MG63 (cell line): ENCODE measurements around the gene BCAP29. TPM values are rescaled to one million over a fixed set of nuclear protein-coding genes. Genes with fewer than 3 reads are reported as not detected.
"Not testable (repeated sequence)": the region's sequence is repeated elsewhere in the genome, so short reads cannot be mapped to it uniquely, and the experiment has no call there.

ENCODE experiments used
- DNase-seq: peaks from one replicate; pipeline ENCODE4 v3.0.0-alpha.2; 2020
- H3K27me3 ChIP-seq: fragments of 250-450 bp; sonication (Bioruptor Pico); 2 replicates; pipeline ENCODE4 v1.5.1; 2020; ENCODE audit warnings: mild to moderate bottlenecking, moderate library complexity
- H3K36me3 ChIP-seq: fragments of 250-450 bp; sonication (Bioruptor Pico); 2 replicates; pipeline ENCODE4 v1.5.1; 2020; ENCODE audit warnings: mild to moderate bottlenecking, moderate library complexity
- H3K4me3 ChIP-seq: fragments of 250-450 bp; sonication (Bioruptor Pico); 2 replicates; pipeline ENCODE4 v1.5.1; 2020; ENCODE audit warnings: mild to moderate bottlenecking, moderate library complexity
- H3K9me3 ChIP-seq: fragments of 250-450 bp; sonication (Bioruptor Pico); 2 replicates; pipeline ENCODE4 v1.5.1; 2020; ENCODE audit warnings: mild to moderate bottlenecking, moderate library complexity
- total RNA-seq: library from RNA; depleted of rRNA; stranded (reverse); fragments of >200 nt; shearing (Covaris generic); gene quantifications from 2 replicates; pipeline ENCODE4 v1.2.3, GENCODE V29; 2014; ENCODE audit warnings: low replicate concordance; rRNA removed

Gene BCAP29
- total RNA-seq = 24.9 and 67.1 TPM in 2 replicates

- Histone ChIP-seq H3K4me3 (peak within 1 kb of the TSS; percentile 69), H3K36me3 (peaks cover 6% of the 10 kb centered on the region; the same call in 1 of the 2 replicates), H3K9me3 (no peaks in the 10 kb centered on the region), H3K27me3 (no peaks in the 10 kb centered on the region)
- DNase-seq = peak; percentile 67
These were observed at the start of gene BCAP29 for GRCh38 chr7:107579885-107580715. TSS of gene BCAP29 (plus strand) at chr7:107580246. CDS start at chr7:107580773, 527 bp downstream.

- no peak overlapping the region for H3K4me3 ChIP-seq
- H3K27me3 ChIP-seq = no peaks in the 10 kb centered on the region
- no peaks in the 10 kb centered on the region for H3K9me3 ChIP-seq
- DNase-seq = no peak
- H3K36me3 ChIP-seq = no peaks in the 10 kb centered on the region; the same call in 1 of the 2 replicates
These were observed 49.3 kb upstream of the BCAP29 start for GRCh38 chr7:107530751-107531150.

- Histone ChIP-seq H3K9me3 (no peaks in the 10 kb centered on the region), H3K4me3 (no peak overlapping the region), H3K36me3 (no peaks in the 10 kb centered on the region; the same call in 1 of the 2 replicates), H3K27me3 (no peaks in the 10 kb centered on the region)
- no peak for DNase-seq
These were observed 45.9 kb upstream of the BCAP29 start for GRCh38 chr7:107534139-107534538.

DNA sequence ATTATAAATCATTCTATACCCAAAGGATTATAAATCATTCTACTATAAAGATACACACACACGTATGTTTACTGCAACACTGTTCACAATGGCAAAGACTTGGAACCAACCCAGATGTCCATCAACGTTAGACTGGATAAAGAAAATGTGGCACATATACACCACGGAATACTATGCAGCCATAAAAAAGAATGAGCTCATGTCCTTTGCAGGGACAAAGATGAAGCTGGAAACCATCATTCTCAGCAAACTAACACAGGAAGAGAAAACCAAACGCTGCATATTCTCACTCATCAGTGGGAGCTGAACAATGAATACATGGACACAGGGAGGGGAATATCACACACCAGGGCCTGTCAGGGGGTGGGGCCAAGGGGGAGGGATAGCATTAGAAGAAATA lies 42.8 kb upstream of the BCAP29 start:
- DNase-seq, H3K9me3 ChIP-seq, H3K36me3 ChIP-seq, H3K27me3 ChIP-seq, H3K4me3 ChIP-seq: not testable (repeated sequence)

GRCh38 chr7:107538001-107538400 lies 42.0 kb upstream of the BCAP29 start:
- DNase-seq = no peak
- Histone ChIP-seq H3K4me3 (no peak overlapping the region), H3K27me3 (no peaks in the 10 kb centered on the region), H3K36me3 (no peaks in the 10 kb centered on the region), H3K9me3 (no peaks in the 10 kb centered on the region)

- peaks cover 5% of the 10 kb centered on the region; the same call in 1 of the 2 replicates for H3K36me3 ChIP-seq
- H3K27me3 ChIP-seq = no peaks in the 10 kb centered on the region
- no peak overlapping the region for H3K4me3 ChIP-seq
- peaks cover 3% of the 10 kb centered on the region; the same call in 1 of the 2 replicates for H3K9me3 ChIP-seq
- DNase-seq = no peak
These were observed 36.6 kb upstream of the BCAP29 start for GRCh38 chr7:107543338-107543993.

DNA sequence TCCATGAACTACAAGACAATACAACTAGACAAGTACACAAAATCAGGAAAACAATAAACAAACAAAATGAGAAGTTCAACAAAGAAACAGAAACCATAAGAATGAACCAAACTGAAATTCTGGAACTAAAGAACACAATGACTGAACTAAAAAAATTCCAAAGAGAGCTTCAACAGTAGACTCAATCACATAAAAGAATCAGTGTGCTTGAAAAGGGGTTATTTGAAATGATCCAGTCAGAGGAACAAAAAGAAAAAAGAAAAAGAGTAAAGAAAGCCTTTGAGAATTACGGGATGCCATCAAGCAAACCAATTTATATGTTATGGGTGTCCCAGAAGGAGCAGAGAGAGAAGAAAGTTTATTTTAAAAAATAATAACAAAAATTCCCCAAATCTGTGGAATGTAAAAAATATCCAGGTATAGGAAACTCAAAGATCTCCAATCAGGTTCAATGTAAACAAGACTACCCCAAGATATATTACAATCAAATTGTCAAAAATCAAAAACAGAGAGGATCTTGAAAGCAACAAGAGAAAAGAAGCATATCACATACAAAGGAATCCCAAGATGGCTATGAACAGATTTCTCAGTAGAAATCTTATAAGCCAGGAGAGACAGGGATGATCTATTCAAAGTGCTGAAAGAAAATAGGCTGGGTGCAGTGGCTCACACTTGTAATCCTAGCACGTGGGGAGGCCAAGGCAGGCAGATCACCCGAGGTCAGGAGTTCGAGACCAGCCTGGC lies 35.0 kb upstream of the BCAP29 start:
- peaks cover 3% of the 10 kb centered on the region; the same call in 1 of the 2 replicates for H3K9me3 ChIP-seq
- no peaks in the 10 kb centered on the region for H3K27me3 ChIP-seq
- H3K4me3 ChIP-seq = no peak overlapping the region
- peaks cover 5% of the 10 kb centered on the region; the same call in 1 of the 2 replicates for H3K36me3 ChIP-seq
- DNase-seq = no peak

DNA sequence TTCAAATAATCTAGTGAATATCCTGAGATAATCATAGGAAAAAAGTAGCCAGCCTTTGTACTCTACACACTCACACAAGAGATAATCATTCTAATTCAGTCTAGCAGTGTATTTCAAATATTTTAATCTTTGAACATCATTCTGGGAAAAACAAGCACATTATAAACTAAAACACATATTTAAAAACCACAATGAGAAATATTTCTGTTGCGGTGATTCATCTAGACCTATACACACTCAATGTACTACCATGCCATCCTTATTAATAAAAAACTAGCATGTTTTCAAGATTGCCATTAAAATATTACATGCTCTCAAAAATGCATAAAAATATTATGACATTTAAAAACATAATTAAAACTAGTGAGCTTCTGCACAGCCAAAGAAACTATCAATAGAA lies 28.1 kb upstream of the BCAP29 start:
- Histone ChIP-seq H3K36me3 (no peaks in the 10 kb centered on the region; the same call in none of the 2 replicates), H3K9me3 (no peaks in the 10 kb centered on the region), H3K4me3 (no peak overlapping the region), H3K27me3 (no peaks in the 10 kb centered on the region)
- no peak for DNase-seq

- no peak overlapping the region for H3K4me3 ChIP-seq
- no peak for DNase-seq
- H3K36me3 ChIP-seq = peaks cover 4% of the 10 kb centered on the region
- H3K27me3 ChIP-seq = no peaks in the 10 kb centered on the region
- H3K9me3 ChIP-seq = peaks cover 2% of the 10 kb centered on the region; the same call in 1 of the 2 replicates
These were observed 24.2 kb upstream of the BCAP29 start for GRCh38 chr7:107555893-107556292.

GRCh38 chr7:107559864-107560263 lies 20.2 kb upstream of the BCAP29 start:
- H3K9me3 ChIP-seq = peaks cover 2% of the 10 kb centered on the region; the same call in 1 of the 2 replicates
- no peaks in the 10 kb centered on the region for H3K27me3 ChIP-seq
- peaks cover 4% of the 10 kb centered on the region for H3K36me3 ChIP-seq
- no peak overlapping the region for H3K4me3 ChIP-seq
- no peak for DNase-seq

DNA sequence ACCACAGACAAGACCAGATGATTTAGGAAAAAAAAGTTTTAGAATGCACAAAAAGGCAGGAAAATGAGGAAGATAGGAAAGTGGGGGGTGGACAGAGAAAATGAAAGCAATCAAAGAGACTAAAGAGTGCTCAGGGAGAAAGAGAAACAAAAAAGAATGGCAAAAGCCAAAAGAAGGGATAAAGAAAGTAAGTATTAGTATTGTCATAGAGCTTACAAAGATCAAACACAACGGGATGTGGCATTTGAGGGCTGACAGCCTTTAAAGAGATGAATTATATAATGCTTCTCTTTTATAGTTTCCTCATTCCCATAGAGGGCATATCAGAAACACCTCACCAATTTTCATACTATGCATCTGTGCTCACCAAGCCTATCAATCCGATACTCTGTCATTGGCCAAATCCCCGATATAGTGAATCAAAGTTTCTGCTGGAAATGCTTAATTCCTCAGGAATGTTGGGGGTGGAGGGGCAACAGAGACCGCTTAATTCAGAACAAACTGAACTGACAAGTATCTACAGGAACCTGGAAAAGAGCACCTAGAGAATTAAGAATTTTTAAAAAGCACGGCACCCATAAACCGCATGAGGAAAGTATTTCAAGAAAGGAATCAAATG lies 19.0 kb upstream of the BCAP29 start:
- Histone ChIP-seq H3K4me3 (no peak overlapping the region), H3K36me3 (peaks cover 7% of the 10 kb centered on the region), H3K27me3 (no peaks in the 10 kb centered on the region), H3K9me3 (peaks cover 7% of the 10 kb centered on the region; the same call in 1 of the 2 replicates)
- DNase-seq = no peak

GRCh38 chr7:107563081-107563774 lies 16.8 kb upstream of the BCAP29 start:
- Histone ChIP-seq H3K27me3 (no peaks in the 10 kb centered on the region), H3K36me3 (0 out of 2 replicates have a peak, but pooled peaks cover 3% of the 10 kb centered on the region), H3K4me3 (peak overlapping the region; percentile 81), H3K9me3 (peaks cover 7% of the 10 kb centered on the region; the same call in 1 of the 2 replicates)
- peak; percentile 28 for DNase-seq

- DNase-seq = peak; percentile 59
- 0 out of 2 replicates have a peak, but pooled peaks cover 3% of the 10 kb centered on the region for H3K36me3 ChIP-seq
- peak within 1 kb of the TSS; percentile 81 for H3K4me3 ChIP-seq
- no peaks in the 10 kb centered on the region for H3K27me3 ChIP-seq
- peaks cover 7% of the 10 kb centered on the region; the same call in 1 of the 2 replicates for H3K9me3 ChIP-seq
These were observed 16.1 kb upstream of the BCAP29 start, which contains the start of the genes COG5 and DUS4L for GRCh38 chr7:107563775-107564552. TSS of gene COG5 (minus strand) at chr7:107563920. CDS start at chr7:107563896, 24 bp downstream. TSS of gene DUS4L (plus strand) at chr7:107563971. CDS start at chr7:107567071, 3,100 bp downstream.

DNA sequence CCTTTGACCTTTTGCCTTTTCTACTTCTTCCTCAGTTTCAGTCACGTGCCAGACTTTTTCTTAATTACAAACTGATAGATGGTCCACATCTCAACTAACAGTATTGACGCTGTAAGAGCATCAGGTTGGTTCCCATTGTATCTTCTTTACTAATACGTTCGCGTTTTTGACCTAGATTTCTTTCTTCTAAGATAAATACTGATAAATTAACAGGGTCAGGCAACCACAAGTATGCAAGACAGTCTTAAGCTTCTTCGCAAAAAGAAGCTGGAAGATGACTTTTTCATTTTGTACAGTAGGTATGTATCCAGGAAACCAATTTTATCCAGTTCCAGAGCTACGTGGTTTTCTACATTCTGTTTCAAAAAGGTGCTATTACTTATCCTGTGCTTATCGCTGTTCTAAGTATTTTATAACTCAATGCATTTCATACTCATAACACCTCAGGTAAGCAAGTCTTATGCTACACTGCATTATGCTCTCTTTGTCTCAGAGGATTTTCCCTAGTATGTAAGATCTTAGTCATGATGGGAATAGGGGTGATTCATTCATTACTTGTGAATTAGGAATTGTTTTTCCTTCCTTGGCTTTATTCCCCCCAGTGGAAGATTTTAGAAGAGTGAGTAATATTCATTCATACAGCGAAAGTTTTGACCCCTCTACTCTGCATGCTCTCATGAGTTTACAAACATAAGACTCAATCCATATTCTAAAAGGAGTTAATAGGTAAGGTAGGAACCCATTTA lies 15.3 kb upstream of the BCAP29 start:
- H3K9me3 ChIP-seq = peaks cover 7% of the 10 kb centered on the region; the same call in 1 of the 2 replicates
- 0 out of 2 replicates have a peak, but pooled peaks cover 3% of the 10 kb centered on the region for H3K36me3 ChIP-seq
- no peaks in the 10 kb centered on the region for H3K27me3 ChIP-seq
- peak overlapping the region; percentile 81 for H3K4me3 ChIP-seq
- no peak for DNase-seq
